Gastrocnemius medialis (tissue), 4 donors: ENCODE measurements around the gene BRF1.

Experiments used
- POLR2A ChIP-seq, 2 donors: fragments of 450-650 bp; IDR thresholded peaks; one replicate each; pipeline ENCODE4 v1.6.1; 2017; ENCODE audit warnings: antibody characterized with exemption in 2 of 2, mild to moderate bottlenecking in 2 of 2, moderate library complexity in 2 of 2
- TF ChIP-seq, protein P1 (sequence below), 5 experiments: fragments of 450-650 bp in 3 of 5; fragments of 200-600 bp in 2 of 5; sonication (generic) in 2 of 5; IDR thresholded peaks in 4 of 5; conservative IDR thresholded peaks in 1 of 5; 1 replicate in 4 of 5; 2 replicates in 1 of 5; pipeline ENCODE4 v1.5.1; 2016 to 2019; ENCODE audit warnings: antibody characterized with exemption in 5 of 5, mild to moderate bottlenecking in 3 of 5, moderate library complexity in 3 of 5

DNA sequence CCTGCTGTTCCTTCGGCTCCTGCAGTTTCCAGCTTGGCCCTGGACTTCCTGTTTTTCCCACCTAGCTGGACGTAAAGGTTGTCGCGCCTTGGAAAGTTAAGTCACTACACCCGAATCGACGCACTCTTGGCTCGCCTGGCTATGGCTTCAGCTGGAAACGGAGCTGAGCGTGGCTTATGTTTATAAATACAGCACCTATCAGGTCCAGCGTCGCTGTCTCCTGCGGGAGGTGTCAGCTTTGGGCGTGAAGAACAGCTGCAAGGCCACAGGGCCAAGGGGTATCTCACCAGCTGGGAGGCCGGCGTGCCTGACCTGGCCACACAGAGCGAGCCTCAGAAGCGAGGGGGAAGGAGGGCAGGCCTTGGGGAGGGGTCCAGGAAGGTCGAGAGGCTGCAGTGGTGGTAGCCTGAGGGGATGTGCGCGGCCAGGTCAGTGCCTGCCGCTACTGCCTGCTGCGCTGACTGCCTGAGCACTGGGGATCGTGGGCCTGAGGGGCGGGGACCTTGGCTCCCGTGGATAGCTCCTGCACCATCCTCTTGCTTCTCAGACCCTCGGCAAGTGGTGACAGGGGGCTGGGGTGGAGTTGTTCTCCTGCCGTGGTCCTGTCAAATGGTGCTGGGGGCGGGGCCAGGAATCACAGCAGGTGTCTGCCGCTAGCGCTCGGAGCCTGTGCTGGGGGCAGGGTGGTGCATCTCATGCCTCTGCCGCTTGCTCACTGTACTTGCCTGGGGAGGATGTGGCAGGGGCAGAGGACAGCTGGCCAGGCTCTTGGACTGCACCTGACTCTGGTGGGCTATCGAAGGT, 26.3 kb upstream of the BRF1 start:
- TF ChIP-seq POLR2A (IDR thresholded peaks at IDR 0.05) = peak; percentile 16 to 18
- TF ChIP-seq, protein P1, sequence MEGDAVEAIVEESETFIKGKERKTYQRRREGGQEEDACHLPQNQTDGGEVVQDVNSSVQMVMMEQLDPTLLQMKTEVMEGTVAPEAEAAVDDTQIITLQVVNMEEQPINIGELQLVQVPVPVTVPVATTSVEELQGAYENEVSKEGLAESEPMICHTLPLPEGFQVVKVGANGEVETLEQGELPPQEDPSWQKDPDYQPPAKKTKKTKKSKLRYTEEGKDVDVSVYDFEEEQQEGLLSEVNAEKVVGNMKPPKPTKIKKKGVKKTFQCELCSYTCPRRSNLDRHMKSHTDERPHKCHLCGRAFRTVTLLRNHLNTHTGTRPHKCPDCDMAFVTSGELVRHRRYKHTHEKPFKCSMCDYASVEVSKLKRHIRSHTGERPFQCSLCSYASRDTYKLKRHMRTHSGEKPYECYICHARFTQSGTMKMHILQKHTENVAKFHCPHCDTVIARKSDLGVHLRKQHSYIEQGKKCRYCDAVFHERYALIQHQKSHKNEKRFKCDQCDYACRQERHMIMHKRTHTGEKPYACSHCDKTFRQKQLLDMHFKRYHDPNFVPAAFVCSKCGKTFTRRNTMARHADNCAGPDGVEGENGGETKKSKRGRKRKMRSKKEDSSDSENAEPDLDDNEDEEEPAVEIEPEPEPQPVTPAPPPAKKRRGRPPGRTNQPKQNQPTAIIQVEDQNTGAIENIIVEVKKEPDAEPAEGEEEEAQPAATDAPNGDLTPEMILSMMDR (IDR thresholded peaks at IDR 0.05 in 4 of 5, conservative IDR thresholded peaks at IDR 0.05 in 1 of 5) = no peak
